Mesenchymal stem cell (in vitro differentiated cells and primary cell): ENCODE results near the gene PLEKHG7.

Source experiments
- DNase-seq: peaks from one replicate; pipeline ENCODE4 v3.0.0-alpha.2; 2013
- H2AFZ ChIP-seq: one replicate; pipeline ENCODE4 v1.6.1; 2013; ENCODE audit warnings: low read depth, mild to moderate bottlenecking, control low read depth, inconsistent platforms, low read length, moderate library complexity
- H2AK5ac ChIP-seq: 2 replicates; pipeline ENCODE4 v1.6.1; 2013; ENCODE audit warnings: low read length, moderate library complexity, mild to moderate bottlenecking, inconsistent platforms; ENCODE audit not compliant: severe bottlenecking
- H2BK120ac ChIP-seq: one replicate; pipeline ENCODE4 v1.6.1; 2013; ENCODE audit warnings: low read depth, mild to moderate bottlenecking, inconsistent platforms, low read length, moderate library complexity
- H2BK12ac ChIP-seq, 2 experiments: one replicate each; pipeline ENCODE4 v1.6.1; 2013; ENCODE audit warnings: inconsistent platforms in 2 of 2, low read length in 2 of 2, mild to moderate bottlenecking in 2 of 2, moderate library complexity in 2 of 2, control low read depth in 1 of 2
- H2BK15ac ChIP-seq: one replicate; pipeline ENCODE4 v1.6.1; 2013; ENCODE audit warnings: mild to moderate bottlenecking, low read depth, inconsistent platforms; ENCODE audit not compliant: poor library complexity, severe bottlenecking
- H2BK5ac ChIP-seq: 2 replicates; pipeline ENCODE4 v1.6.1; 2013; ENCODE audit warnings: low read depth, mild to moderate bottlenecking, low read length, control low read depth, inconsistent platforms; ENCODE audit not compliant: poor library complexity, severe bottlenecking
- H3K14ac ChIP-seq, 2 experiments: one replicate each; pipeline ENCODE4 v1.6.1; 2013; ENCODE audit warnings: inconsistent platforms in 2 of 2, low read length in 2 of 2, control low read depth in 1 of 2, mild to moderate bottlenecking in 1 of 2, moderate library complexity in 1 of 2
- H3K18ac ChIP-seq, 2 experiments: one replicate each; pipeline ENCODE4 v1.6.1; 2013; ENCODE audit warnings: inconsistent platforms in 2 of 2, low read length in 2 of 2, control low read depth in 1 of 2, low read depth in 1 of 2, mild to moderate bottlenecking in 1 of 2
- H3K23ac ChIP-seq, 2 experiments: one replicate each; pipeline ENCODE4 v1.6.1; 2013; ENCODE audit warnings: inconsistent platforms in 2 of 2, low read length in 2 of 2, mild to moderate bottlenecking in 2 of 2, moderate library complexity in 2 of 2, control low read depth in 1 of 2
- H3K27ac ChIP-seq: 2 replicates; pipeline ENCODE4 v1.5.1; 2013; ENCODE audit warnings: mild to moderate bottlenecking, moderate library complexity, low read length, control low read depth, inconsistent platforms; ENCODE audit not compliant: poor library complexity, severe bottlenecking
- H3K27me3 ChIP-seq, 2 experiments: 2 replicates each; pipeline versions ENCODE4 v1.6.1 to v1.7.0; 2013; ENCODE audit warnings: low read length in 2 of 2, mild to moderate bottlenecking in 2 of 2, moderate library complexity in 2 of 2, control low read depth in 1 of 2, inconsistent platforms in 1 of 2; ENCODE audit not compliant: control insufficient read depth in 1 of 2, insufficient read depth in 1 of 2
- H3K36me3 ChIP-seq, 2 experiments: 2 replicates each; pipeline versions ENCODE4 v1.6.1 to v1.7.0; 2013; ENCODE audit warnings: low read length in 2 of 2, control low read depth in 1 of 2, inconsistent platforms in 1 of 2, low read depth in 1 of 2, mild to moderate bottlenecking in 1 of 2; ENCODE audit not compliant: insufficient read depth in 2 of 2, control insufficient read depth in 1 of 2
- H3K4ac ChIP-seq, 2 experiments: one replicate each; pipeline ENCODE4 v1.6.1; 2013; ENCODE audit warnings: inconsistent platforms in 2 of 2, low read length in 2 of 2, mild to moderate bottlenecking in 2 of 2, moderate library complexity in 2 of 2, control low read depth in 1 of 2, low read depth in 1 of 2
- H3K4me1 ChIP-seq: 2 replicates; pipeline ENCODE4 v1.6.1; 2013; ENCODE audit warnings: low read depth, low read length, control low read depth; ENCODE audit not compliant: control insufficient read depth, insufficient read depth
- H3K4me2 ChIP-seq: 2 replicates; pipeline ENCODE4 v1.6.1; 2013; ENCODE audit warnings: low read length, mild to moderate bottlenecking, inconsistent platforms; ENCODE audit not compliant: poor library complexity, severe bottlenecking
- H3K4me3 ChIP-seq, 2 experiments: 2 replicates each; pipeline versions ENCODE4 v1.5.1 to v1.7.0; 2013; ENCODE audit warnings: low read length in 2 of 2, mild to moderate bottlenecking in 2 of 2, control low read depth in 1 of 2, low read depth in 1 of 2; ENCODE audit not compliant: insufficient read depth in 1 of 2
- H3K79me1 ChIP-seq: replicated peaks from 2 replicates; pipeline ENCODE4 v1.6.1; 2013; ENCODE audit warnings: mild to moderate bottlenecking, control low read depth, low read length, inconsistent platforms; ENCODE audit not compliant: poor library complexity, severe bottlenecking
- H3K9ac ChIP-seq: 2 replicates; pipeline ENCODE4 v1.7.0; 2013; ENCODE audit warnings: mild to moderate bottlenecking, low read length, moderate library complexity
- H3K9me3 ChIP-seq: 2 replicates; pipeline ENCODE4 v1.7.0; 2013; ENCODE audit warnings: mild to moderate bottlenecking, low read length; ENCODE audit not compliant: control insufficient read depth
- H4K8ac ChIP-seq: one replicate; pipeline ENCODE4 v1.6.1; 2013; ENCODE audit warnings: inconsistent platforms, mild to moderate bottlenecking, low read length, moderate library complexity
- H4K91ac ChIP-seq: one replicate; pipeline ENCODE4 v1.6.1; 2013; ENCODE audit warnings: mild to moderate bottlenecking, low read length, inconsistent platforms
- WGBS: methylation state at CpG from one replicate; pipeline ENCODE4 v1.1.7; 2013; ENCODE audit warnings: mixed read lengths; 5-methylcytosine and 5-hydroxymethylcytosine counted together

PLEKHG7 gene

GRCh38 chr12:92764831-92765230, 62.0 kb downstream of the PLEKHG7 start:
- Histone ChIP-seq H2AFZ (no peak overlapping the region), H3K4ac (no peak overlapping the region), H3K14ac (no peak overlapping the region), H2BK12ac (no peak overlapping the region), H2BK5ac (no peak overlapping the region), H3K18ac (no peak overlapping the region), H3K9ac (no peak overlapping the region), H3K4me1 (peaks cover 2% of the 10 kb centered on the region), H3K79me1 (no peaks in the 10 kb centered on the region), H3K36me3 (no peaks in the 10 kb centered on the region), H3K23ac (no peak overlapping the region), H2AK5ac (no peak overlapping the region), H4K91ac (no peak overlapping the region), H4K8ac (no peak overlapping the region), H3K4me3 (no peak overlapping the region), H3K4me2 (no peak overlapping the region), H2BK15ac (no peak overlapping the region), H2BK120ac (no peak overlapping the region), H3K27ac (no peak overlapping the region), H3K27me3 (no peaks in the 10 kb centered on the region), H3K9me3 (no peaks in the 10 kb centered on the region)
- DNase-seq, result peak; percentile 29
- WGBS, result 80% methylated on average over 4 of the region's 5 CpGs

DNA sequence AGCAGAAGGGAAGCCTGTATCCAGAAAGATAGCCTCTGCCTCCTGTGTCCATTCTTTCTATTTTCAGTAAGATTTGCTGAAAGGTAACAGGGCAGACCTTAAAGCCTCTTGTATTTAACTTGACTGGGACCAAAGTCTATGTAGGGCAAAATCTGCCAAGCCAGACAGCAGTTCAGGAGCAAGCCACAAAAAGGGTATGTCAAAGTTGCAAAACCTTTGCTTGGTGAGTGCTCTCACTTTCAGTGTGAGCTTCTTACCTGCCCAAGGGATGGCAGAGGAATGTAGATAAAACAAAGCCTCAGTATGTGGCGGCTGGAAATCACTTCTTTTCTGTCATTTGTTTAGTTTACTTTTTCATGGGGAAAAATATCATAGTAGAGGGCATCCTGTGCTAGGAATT, 63.1 kb downstream of the PLEKHG7 start:
- no peaks in the 10 kb centered on the region for H3K27me3 ChIP-seq
- no peak overlapping the region for H2BK15ac ChIP-seq
- no peak for DNase-seq
- WGBS, result no CpG with 5 or more reads among the region's 1 CpG
- H4K91ac ChIP-seq, result no peak overlapping the region
- no peaks in the 10 kb centered on the region for H3K9me3 ChIP-seq
- H4K8ac ChIP-seq, result no peak overlapping the region
- no peak overlapping the region for H3K4me2 ChIP-seq
- H3K4me1 ChIP-seq, result peaks cover 2% of the 10 kb centered on the region
- peaks cover 0 to 10% of the 10 kb centered on the region in 2 experiments for H3K36me3 ChIP-seq
- no peak overlapping the region for H2BK12ac ChIP-seq
- no peaks in the 10 kb centered on the region for H3K79me1 ChIP-seq
- H3K4me3 ChIP-seq, result no peak overlapping the region
- H2AK5ac ChIP-seq, result no peak overlapping the region
- peak overlapping the region; percentile 14 for H2AFZ ChIP-seq
- no peak overlapping the region for H3K9ac ChIP-seq
- no peak overlapping the region for H2BK120ac ChIP-seq
- no peak overlapping the region for H3K14ac ChIP-seq
- no peak overlapping the region for H3K18ac ChIP-seq
- H2BK5ac ChIP-seq, result no peak overlapping the region
- no peak overlapping the region for H3K27ac ChIP-seq
- H3K4ac ChIP-seq, result no peak overlapping the region
- no peak overlapping the region for H3K23ac ChIP-seq

GRCh38 chr12:92769124-92769901, 66.5 kb downstream of the PLEKHG7 start:
- H3K4me2 ChIP-seq, result no peak overlapping the region
- 100% methylated on average over 4 of the region's 4 CpGs for WGBS
- no peak overlapping the region for H3K4me3 ChIP-seq
- H3K36me3 ChIP-seq, result peaks cover 0 to 31% of the 10 kb centered on the region in 2 experiments
- no peak overlapping the region for H3K27ac ChIP-seq
- no peak overlapping the region for H3K14ac ChIP-seq
- H2BK120ac ChIP-seq, result no peak overlapping the region
- H2AK5ac ChIP-seq, result no peak overlapping the region
- no peak overlapping the region for H2BK12ac ChIP-seq
- no peaks in the 10 kb centered on the region for H3K9me3 ChIP-seq
- no peak for DNase-seq
- H3K18ac ChIP-seq, result no peak overlapping the region
- H3K23ac ChIP-seq, result no peak overlapping the region
- no peak overlapping the region for H2BK5ac ChIP-seq
- no peak overlapping the region for H3K9ac ChIP-seq
- peaks cover 2% of the 10 kb centered on the region for H3K4me1 ChIP-seq
- no peak overlapping the region for H4K8ac ChIP-seq
- no peak overlapping the region for H2BK15ac ChIP-seq
- H3K79me1 ChIP-seq, result no peaks in the 10 kb centered on the region
- H2AFZ ChIP-seq, result no peak overlapping the region
- no peak overlapping the region for H3K4ac ChIP-seq
- H4K91ac ChIP-seq, result no peak overlapping the region
- no peaks in the 10 kb centered on the region for H3K27me3 ChIP-seq

- no peak overlapping the region for H3K23ac ChIP-seq
- no peak overlapping the region for H2BK5ac ChIP-seq
- H3K27me3 ChIP-seq, result no peaks in the 10 kb centered on the region
- H4K91ac ChIP-seq, result no peak overlapping the region
- no peak overlapping the region for H2AK5ac ChIP-seq
- H3K4me2 ChIP-seq, result no peak overlapping the region
- no peak overlapping the region for H2BK12ac ChIP-seq
- peaks cover 0 to 43% of the 10 kb centered on the region in 2 experiments for H3K36me3 ChIP-seq
- H3K14ac ChIP-seq, result no peak overlapping the region
- no peaks in the 10 kb centered on the region for H3K9me3 ChIP-seq
- H2BK15ac ChIP-seq, result no peak overlapping the region
- no peak overlapping the region for H4K8ac ChIP-seq
- H2AFZ ChIP-seq, result no peak overlapping the region
- no peak overlapping the region for H3K18ac ChIP-seq
- H3K4me1 ChIP-seq, result no peaks in the 10 kb centered on the region
- WGBS, result 100% methylated on average over 1 of the region's 1 CpG
- H3K9ac ChIP-seq, result no peak overlapping the region
- no peak overlapping the region for H3K4ac ChIP-seq
- H3K4me3 ChIP-seq, result no peak overlapping the region
- H3K79me1 ChIP-seq, result no peaks in the 10 kb centered on the region
- no peak for DNase-seq
- no peak overlapping the region for H2BK120ac ChIP-seq
- no peak overlapping the region for H3K27ac ChIP-seq
Observed at GRCh38 chr12:92771001-92771400, 68.2 kb downstream of the PLEKHG7 start.
